NCI-H1092 treated with DMSO at 0.1 percent for 48 hours (cell line): ENCODE results near the gene ANO9.

Experiments
- DNase-seq: peaks from one replicate; lab custom pipeline; 2025; lab: John Stamatoyannopoulos, UW

The ANO9 gene

DNA sequence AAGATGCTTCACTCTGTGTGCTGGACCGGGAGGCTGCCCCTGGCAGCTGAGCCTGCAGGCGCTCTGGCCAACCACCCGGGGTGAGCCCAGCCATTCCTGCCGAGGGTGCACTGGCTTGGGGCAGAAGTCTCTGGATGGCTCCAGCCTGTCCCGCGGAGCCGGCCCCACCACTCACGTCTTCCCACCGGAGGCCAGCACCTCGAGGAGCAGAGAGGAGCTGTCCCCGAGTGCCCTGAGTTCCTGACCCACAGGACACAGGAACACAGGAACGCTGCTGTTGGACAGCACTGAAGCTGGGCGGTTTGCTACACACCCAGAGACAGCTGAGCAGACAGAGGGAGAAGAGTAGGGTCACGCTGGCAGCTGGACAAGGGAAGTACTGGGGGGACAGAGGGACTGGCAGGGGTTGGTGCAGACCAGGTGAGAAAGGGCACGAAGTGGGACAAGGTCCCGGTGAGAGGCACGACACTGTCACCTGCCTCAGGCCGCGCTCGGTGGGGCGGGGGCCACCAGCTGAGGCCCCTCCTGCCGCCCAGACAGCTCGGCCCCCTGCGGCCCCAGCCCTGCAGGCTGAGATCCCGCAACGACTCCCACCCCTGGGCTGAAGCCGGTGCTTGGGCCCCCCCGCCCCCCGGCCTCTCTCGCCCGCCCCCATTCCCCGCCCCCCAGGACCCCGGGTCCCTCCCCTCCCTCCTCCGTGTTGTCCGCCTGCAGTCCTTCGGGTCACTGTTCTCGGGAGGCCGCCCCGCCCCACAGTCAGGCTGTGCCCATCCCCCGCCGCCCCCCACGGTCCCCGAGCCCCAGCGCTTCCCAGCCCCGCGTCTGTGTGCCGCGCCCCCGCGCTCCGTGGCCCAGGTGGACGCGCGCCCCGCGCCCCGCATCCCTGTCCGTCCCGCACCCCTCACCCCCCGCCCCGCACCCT is 73.1 kb downstream of the ANO9 start:
- peak; percentile 35 for DNase-seq

DNA sequence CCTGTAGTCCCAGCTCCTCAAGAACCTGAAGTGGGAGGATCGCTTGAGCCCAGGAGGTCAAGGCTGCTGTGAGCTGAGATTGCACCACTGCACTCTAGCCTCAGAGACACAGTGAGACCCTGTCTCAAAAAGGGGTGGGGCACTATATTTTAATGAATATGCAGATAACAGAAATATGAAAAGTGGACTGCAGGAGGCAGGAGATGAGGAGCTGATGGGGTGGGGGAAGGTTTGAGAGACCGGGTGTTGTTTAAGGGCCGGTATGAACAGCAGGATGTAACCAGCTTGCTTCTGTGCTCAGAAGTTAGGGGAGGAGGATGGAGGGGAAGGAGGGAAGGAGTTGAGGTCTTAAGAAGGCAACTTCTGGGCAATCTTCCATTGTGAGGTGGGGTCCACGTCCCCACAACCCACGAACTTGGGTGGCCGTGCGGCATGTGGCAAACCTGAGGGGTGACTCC is 73.8 kb downstream of the ANO9 start:
- DNase-seq, result no peak
